Nephron (organoid): Measurements from ENCODE around the gene RTL10.
"Not testable (repeated sequence)": the region's sequence is repeated elsewhere in the genome, so short reads cannot be mapped to it uniquely, and the experiment has no call there.

Experiments used
- H3K27ac Mint-ChIP-seq, 3 experiments: 2 replicates each; pipeline ENCODE4 v1.8.0; 2020; ENCODE audit warnings: mixed read lengths in 3 of 3, mild to moderate bottlenecking in 2 of 3, moderate library complexity in 1 of 3
- H3K27me3 Mint-ChIP-seq: 2 replicates; pipeline ENCODE4 v1.8.0; 2021; ENCODE audit warnings: low read depth, mild to moderate bottlenecking, moderate library complexity, mixed read lengths
- H3K36me3 Mint-ChIP-seq: 2 replicates; pipeline ENCODE4 v1.8.0; 2020; ENCODE audit warnings: low read depth, mixed read lengths
- H3K4me1 Mint-ChIP-seq: 2 replicates; pipeline ENCODE4 v1.8.0; 2020; ENCODE audit warnings: mixed read lengths
- H3K4me3 Mint-ChIP-seq, 3 experiments: 2 replicates each; pipeline ENCODE4 v1.8.0; 2020; ENCODE audit warnings: mild to moderate bottlenecking in 3 of 3, mixed read lengths in 3 of 3, moderate library complexity in 2 of 3
- H3K9me3 Mint-ChIP-seq: 2 replicates; pipeline ENCODE4 v1.8.0; 2020; ENCODE audit warnings: mixed read lengths
- CTCF ChIP-seq, 3 experiments: fragments of 200-600 bp; sonication (generic); IDR thresholded peaks; one replicate each; pipeline ENCODE4 v1.5.0; 2021; ENCODE audit warnings: antibody characterized with exemption in 3 of 3; ENCODE audit not compliant: unreplicated experiment in 3 of 3

RTL10 gene

GRCh38 chr22:19886605-19887255, 32.1 kb upstream of the RTL10 start:
- Mint-ChIP-seq H3K4me1 (peaks cover 21% of the 10 kb centered on the region), H3K9me3 (no peaks in the 10 kb centered on the region), H3K36me3 (peaks cover 4% of the 10 kb centered on the region)

GRCh38 chr22:19885841-19886592, 31.3 kb upstream of the RTL10 start:
- Mint-ChIP-seq H3K9me3 (no peaks in the 10 kb centered on the region), H3K4me1 (peaks cover 21% of the 10 kb centered on the region), H3K27ac (peak overlapping the region in 1 of 3 experiments; percentile 19), H3K27me3 (peaks cover 16% of the 10 kb centered on the region), H3K36me3 (peaks cover 4% of the 10 kb centered on the region), H3K4me3 (no peak overlapping the region)
- TF ChIP-seq CTCF (IDR thresholded peaks at IDR 0.05; ENCODE audit: unreplicated experiment in 3 of 3), result no peak

More at GRCh38 chr22:19886605-19887255, 32.1 kb upstream of the RTL10 start:
- H3K27me3 Mint-ChIP-seq, result peaks cover 14% of the 10 kb centered on the region
- no peak overlapping the region for H3K4me3 Mint-ChIP-seq
- no peak for TF ChIP-seq CTCF (IDR thresholded peaks at IDR 0.05; ENCODE audit: unreplicated experiment in 3 of 3)
- H3K27ac Mint-ChIP-seq, result no peak overlapping the region

- Mint-ChIP-seq H3K27me3 (peaks cover 13% of the 10 kb centered on the region), H3K4me1 (peaks cover 26% of the 10 kb centered on the region), H3K27ac (peak overlapping the region in 1 of 3 experiments; percentile 19), H3K36me3 (peaks cover 4% of the 10 kb centered on the region), H3K4me3 (no peak overlapping the region), H3K9me3 (no peaks in the 10 kb centered on the region)
- no peak for TF ChIP-seq CTCF (IDR thresholded peaks at IDR 0.05; ENCODE audit: unreplicated experiment in 3 of 3)
Measured at GRCh38 chr22:19884954-19885751, 30.5 kb upstream of the RTL10 start.

GRCh38 chr22:19884161-19884953, 29.7 kb upstream of the RTL10 start:
- Mint-ChIP-seq H3K27ac (no peak overlapping the region), H3K36me3 (peaks cover 4% of the 10 kb centered on the region), H3K27me3 (peaks cover 13% of the 10 kb centered on the region), H3K9me3 (no peaks in the 10 kb centered on the region), H3K4me3 (no peak overlapping the region), H3K4me1 (peaks cover 28% of the 10 kb centered on the region)
- TF ChIP-seq CTCF (IDR thresholded peaks at IDR 0.05; ENCODE audit: unreplicated experiment in 3 of 3), result no peak

- not testable (repeated sequence) for H3K9me3 Mint-ChIP-seq, H3K27ac Mint-ChIP-seq, H3K36me3 Mint-ChIP-seq, H3K4me3 Mint-ChIP-seq
- peaks cover 35% of the 10 kb centered on the region for H3K4me1 Mint-ChIP-seq
- peaks cover 13% of the 10 kb centered on the region for H3K27me3 Mint-ChIP-seq
Measured at GRCh38 chr22:19883446-19883845, 28.8 kb upstream of the RTL10 start.
